ENCODE measurements around the gene PRLH. TPM values are rescaled to one million over a fixed set of nuclear protein-coding genes. Genes with fewer than 3 reads are reported as not detected.
A peak's percentile ranks its signal among the peaks of the same experiment; 100 is the strongest.

PRLH gene
- total RNA-seq, 4 donors from 2014 or later = not detected

DNA sequence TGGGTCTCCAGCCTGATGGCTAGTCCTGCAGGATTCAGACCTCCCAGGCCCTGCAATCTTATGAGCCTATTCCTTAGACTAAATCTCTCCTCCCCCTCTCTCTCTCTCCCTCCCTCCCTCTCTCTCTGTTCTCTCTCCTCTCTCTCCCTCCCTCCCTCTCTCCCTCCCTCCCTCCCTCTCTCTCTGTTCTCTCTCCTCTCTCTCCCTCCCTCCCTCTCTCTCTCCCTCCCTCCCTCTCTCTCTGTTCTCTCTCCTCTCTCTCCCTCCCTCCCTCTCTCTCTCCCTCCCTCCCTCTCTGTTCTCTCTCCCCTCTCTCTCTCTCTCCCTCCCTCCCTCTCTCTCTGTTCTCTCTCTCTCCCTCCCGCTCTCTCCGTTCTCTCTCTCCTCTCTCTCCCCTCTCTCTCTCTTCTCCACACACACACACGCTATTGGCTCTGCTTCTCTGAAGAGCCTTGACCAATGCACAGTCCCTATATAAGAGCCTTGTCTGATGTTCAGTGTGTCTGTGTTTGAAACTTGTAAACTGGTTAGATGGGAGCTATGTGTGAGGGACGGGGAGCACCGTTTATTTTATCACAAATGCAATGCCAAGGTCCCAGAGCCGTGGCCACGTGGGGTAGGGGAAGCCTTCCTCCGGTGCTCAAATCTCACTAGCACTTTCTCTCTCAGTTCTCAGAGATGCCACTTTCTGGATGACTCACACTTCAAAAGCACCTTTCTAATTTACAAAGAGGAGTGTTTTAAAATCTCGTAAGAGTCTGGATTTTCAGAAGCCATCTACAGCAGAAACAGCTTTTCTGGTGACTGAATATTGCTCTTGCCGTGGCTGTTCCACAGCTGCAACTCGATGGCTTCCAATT is 9.4 kb upstream of the PRLH start:
- WGBS = 70% methylated on average over 11 of the region's 11 CpGs
- H3K4me1 ChIP-seq = peaks cover 17% of the 10 kb centered on the region
- DNase-seq (ENCODE audit: low spot score in 2 of 2) = no peak
- TF ChIP-seq EP300 (IDR thresholded peaks at IDR 0.05) (no peak), POLR2A (IDR thresholded peaks at IDR 0.05) (no peak), POLR2AphosphoS5 (IDR thresholded peaks at IDR 0.05) (no peak)
- TF ChIP-seq, protein P1, sequence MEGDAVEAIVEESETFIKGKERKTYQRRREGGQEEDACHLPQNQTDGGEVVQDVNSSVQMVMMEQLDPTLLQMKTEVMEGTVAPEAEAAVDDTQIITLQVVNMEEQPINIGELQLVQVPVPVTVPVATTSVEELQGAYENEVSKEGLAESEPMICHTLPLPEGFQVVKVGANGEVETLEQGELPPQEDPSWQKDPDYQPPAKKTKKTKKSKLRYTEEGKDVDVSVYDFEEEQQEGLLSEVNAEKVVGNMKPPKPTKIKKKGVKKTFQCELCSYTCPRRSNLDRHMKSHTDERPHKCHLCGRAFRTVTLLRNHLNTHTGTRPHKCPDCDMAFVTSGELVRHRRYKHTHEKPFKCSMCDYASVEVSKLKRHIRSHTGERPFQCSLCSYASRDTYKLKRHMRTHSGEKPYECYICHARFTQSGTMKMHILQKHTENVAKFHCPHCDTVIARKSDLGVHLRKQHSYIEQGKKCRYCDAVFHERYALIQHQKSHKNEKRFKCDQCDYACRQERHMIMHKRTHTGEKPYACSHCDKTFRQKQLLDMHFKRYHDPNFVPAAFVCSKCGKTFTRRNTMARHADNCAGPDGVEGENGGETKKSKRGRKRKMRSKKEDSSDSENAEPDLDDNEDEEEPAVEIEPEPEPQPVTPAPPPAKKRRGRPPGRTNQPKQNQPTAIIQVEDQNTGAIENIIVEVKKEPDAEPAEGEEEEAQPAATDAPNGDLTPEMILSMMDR (IDR thresholded peaks at IDR 0.05) = no peak
- H3K9me3 ChIP-seq = peaks cover 7% of the 10 kb centered on the region
- no peak overlapping the region for H3K27ac ChIP-seq
- no peak overlapping the region for H3K4me3 ChIP-seq
- no peaks in the 10 kb centered on the region for H3K27me3 ChIP-seq
- peaks cover 12% of the 10 kb centered on the region for H3K36me3 ChIP-seq

DNA sequence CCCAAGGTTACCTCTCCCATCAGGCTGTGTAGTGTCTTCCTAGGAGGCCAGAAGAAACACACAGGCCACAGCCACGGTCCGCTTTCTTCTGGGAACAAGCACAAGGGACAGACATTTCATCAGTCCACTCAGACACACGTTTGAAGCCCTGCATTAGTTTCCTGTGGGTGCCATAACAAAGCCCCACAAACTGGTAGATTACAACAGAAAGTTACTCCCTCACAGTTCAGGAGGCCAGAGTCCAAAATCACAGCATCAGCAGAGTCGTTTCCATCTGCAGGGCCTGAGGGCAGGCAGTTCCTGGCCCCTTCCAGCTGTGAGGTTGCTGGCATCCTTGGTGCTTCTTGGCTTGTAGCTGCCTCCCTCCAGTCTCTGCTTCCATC is 8.8 kb upstream of the PRLH start:
- Histone ChIP-seq H3K4me3 (no peak overlapping the region), H3K4me1 (peaks cover 17% of the 10 kb centered on the region), H3K36me3 (peaks cover 12% of the 10 kb centered on the region), H3K27ac (no peak overlapping the region), H3K27me3 (no peaks in the 10 kb centered on the region), H3K9me3 (peaks cover 7% of the 10 kb centered on the region)
- DNase-seq (ENCODE audit: low spot score in 2 of 2) = no peak
- no peak for TF ChIP-seq EP300 (IDR thresholded peaks at IDR 0.05)
- TF ChIP-seq, protein P1 (IDR thresholded peaks at IDR 0.05) = no peak
- TF ChIP-seq POLR2A (IDR thresholded peaks at IDR 0.05) = no peak
- no peak for TF ChIP-seq POLR2AphosphoS5 (IDR thresholded peaks at IDR 0.05)
- WGBS = 49% methylated on average over 4 of the region's 4 CpGs

DNA sequence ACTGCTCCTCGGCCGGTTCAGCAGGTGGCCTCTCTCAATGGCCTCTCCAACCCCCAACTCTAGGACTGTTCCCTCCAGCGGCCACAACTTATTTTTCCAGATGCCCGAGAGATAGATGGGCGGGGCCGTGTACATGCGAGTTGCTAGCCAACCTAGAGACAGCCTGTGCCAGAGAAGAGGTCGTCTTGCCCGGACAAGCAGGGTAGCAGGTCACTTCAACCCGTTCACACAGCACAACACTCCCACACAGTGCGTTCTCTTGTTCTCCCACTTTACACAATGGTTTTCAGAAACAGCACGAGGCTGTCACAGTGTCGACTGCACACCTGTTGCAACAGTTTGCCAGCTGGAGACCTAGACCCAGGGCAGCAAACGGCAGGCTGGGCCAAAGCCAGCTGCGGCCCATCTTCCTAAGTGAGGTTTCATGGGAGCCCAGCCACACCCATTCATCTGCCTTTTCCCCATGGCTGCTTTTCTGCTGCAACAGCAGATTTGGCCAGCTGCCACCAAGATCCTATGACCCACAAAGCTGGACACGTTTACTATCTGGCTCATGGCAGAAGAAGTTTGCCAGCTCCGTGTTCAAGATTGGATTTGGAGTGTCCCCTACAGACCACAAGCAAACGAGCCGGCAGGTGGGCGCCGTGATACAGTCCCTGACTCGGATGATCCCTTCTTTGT is 7.3 kb upstream of the PRLH start:
- H3K9me3 ChIP-seq = peaks cover 7% of the 10 kb centered on the region
- DNase-seq (ENCODE audit: low spot score in 2 of 2) = peak in 1 of 2 donors; percentile 91
- H3K27ac ChIP-seq = no peak overlapping the region
- H3K27me3 ChIP-seq = peaks cover 9% of the 10 kb centered on the region
- TF ChIP-seq, protein P1 (IDR thresholded peaks at IDR 0.05) = no peak
- TF ChIP-seq POLR2A (IDR thresholded peaks at IDR 0.05) (no peak), POLR2AphosphoS5 (IDR thresholded peaks at IDR 0.05) (no peak), EP300 (IDR thresholded peaks at IDR 0.05) (no peak)
- 38% methylated on average over 20 of the region's 22 CpGs for WGBS
- no peak overlapping the region for H3K4me3 ChIP-seq
- H3K36me3 ChIP-seq = peaks cover 5% of the 10 kb centered on the region
- peaks cover 17% of the 10 kb centered on the region for H3K4me1 ChIP-seq

DNA sequence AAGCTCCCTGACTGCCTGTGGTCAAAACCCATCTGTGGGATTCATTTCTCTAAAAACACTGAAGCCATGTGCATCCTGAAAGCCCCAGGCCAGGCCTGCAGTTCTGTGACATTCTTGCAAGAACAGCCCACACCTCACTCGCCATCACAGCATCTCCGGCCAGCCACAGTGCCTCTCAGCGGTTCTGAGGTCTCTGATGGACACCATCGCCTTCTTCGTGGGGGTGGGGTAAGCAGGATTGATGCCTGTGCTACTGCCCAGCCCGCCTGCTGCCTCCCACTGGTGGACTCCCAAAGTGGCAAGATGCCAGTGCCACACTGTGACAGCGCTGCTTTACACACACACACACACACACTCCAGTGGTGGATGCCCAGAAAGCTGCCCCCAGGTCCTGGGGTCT is 5.2 kb upstream of the PRLH start:
- TF ChIP-seq, protein P1 (IDR thresholded peaks at IDR 0.05) = no peak
- TF ChIP-seq POLR2AphosphoS5 (IDR thresholded peaks at IDR 0.05) (no peak), EP300 (IDR thresholded peaks at IDR 0.05) (no peak), POLR2A (IDR thresholded peaks at IDR 0.05) (no peak)
- WGBS = 94% methylated on average over 5 of the region's 7 CpGs
- no peak overlapping the region for H3K4me3 ChIP-seq
- H3K36me3 ChIP-seq = no peaks in the 10 kb centered on the region
- peaks cover 16% of the 10 kb centered on the region for H3K27me3 ChIP-seq
- H3K4me1 ChIP-seq = peaks cover 17% of the 10 kb centered on the region
- DNase-seq (ENCODE audit: low spot score in 2 of 2) = no peak
- H3K27ac ChIP-seq = no peak overlapping the region
- H3K9me3 ChIP-seq = no peaks in the 10 kb centered on the region

DNA sequence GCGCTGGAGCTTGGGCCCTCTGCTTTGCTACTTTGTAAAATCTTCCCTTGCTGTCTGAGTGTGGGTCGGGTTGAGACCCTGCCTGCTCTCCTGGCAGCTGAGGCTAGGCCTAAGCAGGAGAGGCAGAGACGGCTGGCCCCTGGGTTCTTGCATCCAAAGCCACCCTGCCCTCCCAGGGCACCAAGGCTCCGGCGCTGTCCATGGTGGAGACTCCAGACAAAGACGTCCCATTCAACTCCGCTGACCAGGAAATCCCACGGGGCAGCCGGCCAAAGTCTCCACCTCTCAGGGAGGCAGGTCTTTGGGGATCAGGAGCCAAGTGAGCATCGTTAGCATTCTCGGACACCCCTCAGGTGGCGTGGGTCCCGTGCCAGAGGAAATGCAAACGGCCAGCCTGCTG is 2.6 kb upstream of the PRLH start:
- H3K4me3 ChIP-seq = no peak overlapping the region
- H3K9me3 ChIP-seq = no peaks in the 10 kb centered on the region
- DNase-seq (ENCODE audit: low spot score in 2 of 2) = no peak
- 39% methylated on average over 13 of the region's 14 CpGs for WGBS
- no peak overlapping the region for H3K27ac ChIP-seq
- H3K4me1 ChIP-seq = peaks cover 12% of the 10 kb centered on the region
- H3K27me3 ChIP-seq = peaks cover 16% of the 10 kb centered on the region
- TF ChIP-seq POLR2AphosphoS5 (IDR thresholded peaks at IDR 0.05) (no peak), POLR2A (IDR thresholded peaks at IDR 0.05) (no peak), EP300 (IDR thresholded peaks at IDR 0.05) (no peak)
- TF ChIP-seq, protein P1 (IDR thresholded peaks at IDR 0.05) = no peak
- H3K36me3 ChIP-seq = no peaks in the 10 kb centered on the region
